KMS-11 (cell line): ENCODE results near the gene GTF2H1.
"Not testable (repeated sequence)": the region's sequence is repeated elsewhere in the genome, so short reads cannot be mapped to it uniquely, and the experiment has no call there.

Experiments
- H2AFZ ChIP-seq: fragments of 200-600 bp; sonication (generic); 2 replicates; pipeline ENCODE4 v1.6.1; 2016; ENCODE audit warnings: antibody characterized with exemption, mixed run types, low read depth
- H3K27ac ChIP-seq: fragments of 200-600 bp; sonication (generic); 2 replicates; pipeline ENCODE4 v1.6.1; 2016; ENCODE audit warnings: mild to moderate bottlenecking, mixed run types
- H3K27me3 ChIP-seq: fragments of 200-600 bp; sonication (generic); 2 replicates; pipeline ENCODE4 v1.6.1; 2017; ENCODE audit warnings: mild to moderate bottlenecking, low read depth, mixed run types, moderate library complexity; ENCODE audit not compliant: insufficient read depth
- H3K36me3 ChIP-seq: fragments of 200-600 bp; sonication (generic); 2 replicates; pipeline ENCODE4 v1.6.1; 2017; ENCODE audit warnings: mild to moderate bottlenecking, mixed run types; ENCODE audit not compliant: insufficient read depth
- H3K4me1 ChIP-seq: fragments of 200-600 bp; sonication (generic); 2 replicates; pipeline ENCODE4 v1.6.1; 2016; ENCODE audit warnings: mild to moderate bottlenecking, low read depth, mixed run types; ENCODE audit not compliant: poor library complexity, severe bottlenecking
- H3K4me2 ChIP-seq: fragments of 200-600 bp; sonication (generic); 2 replicates; pipeline ENCODE4 v1.7.0; 2016; ENCODE audit warnings: mild to moderate bottlenecking, mixed run types
- H3K4me3 ChIP-seq: fragments of 200-600 bp; sonication (generic); IDR thresholded peaks from 2 replicates; pipeline ENCODE4 v1.6.1; 2017; ENCODE audit warnings: low read depth, low read length, mixed read lengths; ENCODE audit not compliant: insufficient read depth
- H3K79me2 ChIP-seq: fragments of 200-600 bp; sonication (generic); 2 replicates; pipeline ENCODE4 v1.6.1; 2016; ENCODE audit warnings: low read depth, mixed run types; ENCODE audit not compliant: insufficient read depth
- H3K9ac ChIP-seq: fragments of 200-600 bp; sonication (generic); 2 replicates; pipeline ENCODE4 v1.6.1; 2016; ENCODE audit warnings: mild to moderate bottlenecking, mixed run types
- H4K20me1 ChIP-seq: fragments of 200-600 bp; sonication (generic); 2 replicates; pipeline ENCODE4 v1.6.1; 2016; ENCODE audit warnings: mild to moderate bottlenecking, mixed run types; ENCODE audit not compliant: insufficient read depth
- TF ChIP-seq, protein P1 (sequence below): fragments of 200-600 bp; sonication (generic); conservative IDR thresholded peaks from 2 replicates; pipeline ENCODE4 v1.6.1; 2017; ENCODE audit warnings: low read depth, mild to moderate bottlenecking, antibody characterized with exemption, low read length, moderate library complexity, mixed read lengths

The GTF2H1 gene

DNA sequence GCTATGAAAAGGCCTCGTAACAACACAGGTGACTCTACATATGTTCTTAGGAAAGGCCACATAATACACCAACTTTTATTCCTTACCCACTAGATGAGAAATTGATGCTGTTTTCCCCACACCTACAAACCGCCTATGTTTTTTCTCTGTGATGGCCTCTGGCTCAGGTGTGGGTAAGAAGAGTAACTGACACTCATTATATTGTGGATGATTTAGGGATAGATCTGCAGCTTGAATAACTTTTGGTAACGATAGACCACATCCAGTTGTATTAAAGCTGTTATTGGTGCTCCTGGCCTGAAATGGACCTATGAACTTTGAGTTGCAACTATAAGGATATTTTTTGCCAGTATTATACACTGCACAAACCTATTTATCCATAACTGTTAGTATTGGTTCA lies 75.6 kb downstream of the GTF2H1 start:
- H3K27ac ChIP-seq, result no peak overlapping the region
- H3K36me3 ChIP-seq, result peaks cover 51% of the 10 kb centered on the region
- TF ChIP-seq, protein P1, sequence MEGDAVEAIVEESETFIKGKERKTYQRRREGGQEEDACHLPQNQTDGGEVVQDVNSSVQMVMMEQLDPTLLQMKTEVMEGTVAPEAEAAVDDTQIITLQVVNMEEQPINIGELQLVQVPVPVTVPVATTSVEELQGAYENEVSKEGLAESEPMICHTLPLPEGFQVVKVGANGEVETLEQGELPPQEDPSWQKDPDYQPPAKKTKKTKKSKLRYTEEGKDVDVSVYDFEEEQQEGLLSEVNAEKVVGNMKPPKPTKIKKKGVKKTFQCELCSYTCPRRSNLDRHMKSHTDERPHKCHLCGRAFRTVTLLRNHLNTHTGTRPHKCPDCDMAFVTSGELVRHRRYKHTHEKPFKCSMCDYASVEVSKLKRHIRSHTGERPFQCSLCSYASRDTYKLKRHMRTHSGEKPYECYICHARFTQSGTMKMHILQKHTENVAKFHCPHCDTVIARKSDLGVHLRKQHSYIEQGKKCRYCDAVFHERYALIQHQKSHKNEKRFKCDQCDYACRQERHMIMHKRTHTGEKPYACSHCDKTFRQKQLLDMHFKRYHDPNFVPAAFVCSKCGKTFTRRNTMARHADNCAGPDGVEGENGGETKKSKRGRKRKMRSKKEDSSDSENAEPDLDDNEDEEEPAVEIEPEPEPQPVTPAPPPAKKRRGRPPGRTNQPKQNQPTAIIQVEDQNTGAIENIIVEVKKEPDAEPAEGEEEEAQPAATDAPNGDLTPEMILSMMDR, result no peak

DNA sequence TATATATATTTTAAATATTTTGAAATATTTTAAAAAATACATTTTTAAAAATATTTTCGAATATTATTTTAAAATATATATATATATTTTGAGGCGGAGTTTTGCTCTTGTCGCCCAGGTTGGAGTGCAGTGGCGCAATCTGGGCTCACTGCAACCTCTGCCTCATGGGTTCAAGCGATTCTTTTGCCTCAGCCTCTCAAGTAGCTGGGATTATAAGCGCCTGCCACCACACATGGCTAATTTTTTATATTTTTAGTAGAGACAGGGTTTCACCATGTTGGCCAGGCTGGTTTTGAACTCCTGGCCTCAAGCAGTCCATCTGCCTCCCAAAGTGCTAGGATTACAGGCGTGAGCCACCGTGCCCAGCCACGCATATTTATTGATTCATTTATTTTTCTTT lies 78.7 kb downstream of the GTF2H1 start:
- not testable (repeated sequence) for H2AFZ ChIP-seq, H3K27me3 ChIP-seq, H3K9ac ChIP-seq, H3K27ac ChIP-seq, H3K4me2 ChIP-seq, H3K4me3 ChIP-seq
- peaks cover 22% of the 10 kb centered on the region for H3K4me1 ChIP-seq
- peaks cover 73% of the 10 kb centered on the region for H3K36me3 ChIP-seq
- peaks cover 48% of the 10 kb centered on the region for H4K20me1 ChIP-seq
- peaks cover 62% of the 10 kb centered on the region for H3K79me2 ChIP-seq

More for the DNA sequence above, 75.6 kb downstream of the GTF2H1 start:
- peaks cover 72% of the 10 kb centered on the region for H3K79me2 ChIP-seq
- peaks cover 47% of the 10 kb centered on the region for H4K20me1 ChIP-seq
- peaks cover 32% of the 10 kb centered on the region for H3K4me1 ChIP-seq
- H3K4me3 ChIP-seq, result no peak overlapping the region
- no peaks in the 10 kb centered on the region for H3K27me3 ChIP-seq
- H3K4me2 ChIP-seq, result no peak overlapping the region; the same call in 1 of the 2 replicates
- H3K9ac ChIP-seq, result no peak overlapping the region
- no peak overlapping the region for H2AFZ ChIP-seq

DNA sequence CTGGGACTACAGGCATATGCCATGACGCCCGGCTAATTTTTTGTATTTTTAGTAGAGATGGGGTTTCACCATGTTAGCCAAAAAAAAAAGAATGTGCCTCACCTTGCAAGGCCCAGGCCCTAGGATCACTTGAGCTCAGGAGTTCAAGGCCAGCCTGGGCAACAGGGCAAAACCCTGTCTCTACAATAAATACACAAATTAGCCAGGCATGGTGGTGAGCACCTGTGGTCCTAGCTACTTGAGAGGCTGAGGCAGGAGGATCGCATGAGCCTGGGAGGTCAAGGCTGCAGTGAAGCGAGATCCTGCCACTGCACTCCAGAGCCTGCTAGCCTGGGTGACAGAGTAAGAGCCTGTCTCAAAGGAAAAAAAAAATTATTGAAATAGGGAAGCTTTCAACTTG lies 81.7 kb downstream of the GTF2H1 start:
- TF ChIP-seq, protein P1, result no peak
- peaks cover 34% of the 10 kb centered on the region for H3K79me2 ChIP-seq
- H2AFZ ChIP-seq, result no peak overlapping the region
- no peak overlapping the region for H3K9ac ChIP-seq
- H4K20me1 ChIP-seq, result peaks cover 23% of the 10 kb centered on the region
- H3K4me2 ChIP-seq, result no peak overlapping the region
- no peak overlapping the region for H3K27ac ChIP-seq
- no peaks in the 10 kb centered on the region for H3K27me3 ChIP-seq
- peaks cover 66% of the 10 kb centered on the region for H3K36me3 ChIP-seq
- H3K4me1 ChIP-seq, result peaks cover 3% of the 10 kb centered on the region
- H3K4me3 ChIP-seq, result no peak overlapping the region

DNA sequence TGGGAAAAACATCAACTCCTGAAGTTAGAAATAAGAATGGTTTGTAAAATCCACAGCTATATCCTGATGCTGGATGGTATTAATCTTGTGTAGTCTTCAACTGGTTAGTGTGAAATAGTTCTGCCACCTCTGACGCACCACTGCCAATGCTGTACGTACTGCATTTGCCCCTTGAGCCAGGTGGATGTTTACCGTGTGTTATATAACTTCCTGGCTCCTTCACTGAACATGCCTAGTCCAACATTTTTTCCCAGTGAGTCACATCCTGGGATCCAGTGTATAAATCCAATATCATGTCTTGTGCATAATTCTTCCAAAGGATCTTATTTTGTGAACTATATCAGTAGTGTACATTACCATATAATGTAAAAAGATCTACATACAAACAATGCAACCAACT lies 85.0 kb downstream of the GTF2H1 start:
- H3K4me1 ChIP-seq, H2AFZ ChIP-seq, H3K4me2 ChIP-seq, H3K4me3 ChIP-seq, H4K20me1 ChIP-seq, H3K27ac ChIP-seq, H3K9ac ChIP-seq, H3K27me3 ChIP-seq: not testable (repeated sequence)
- peaks cover 11% of the 10 kb centered on the region; the same call in 1 of the 2 replicates for H3K79me2 ChIP-seq
- H3K36me3 ChIP-seq, result peaks cover 43% of the 10 kb centered on the region; the same call in 1 of the 2 replicates

DNA sequence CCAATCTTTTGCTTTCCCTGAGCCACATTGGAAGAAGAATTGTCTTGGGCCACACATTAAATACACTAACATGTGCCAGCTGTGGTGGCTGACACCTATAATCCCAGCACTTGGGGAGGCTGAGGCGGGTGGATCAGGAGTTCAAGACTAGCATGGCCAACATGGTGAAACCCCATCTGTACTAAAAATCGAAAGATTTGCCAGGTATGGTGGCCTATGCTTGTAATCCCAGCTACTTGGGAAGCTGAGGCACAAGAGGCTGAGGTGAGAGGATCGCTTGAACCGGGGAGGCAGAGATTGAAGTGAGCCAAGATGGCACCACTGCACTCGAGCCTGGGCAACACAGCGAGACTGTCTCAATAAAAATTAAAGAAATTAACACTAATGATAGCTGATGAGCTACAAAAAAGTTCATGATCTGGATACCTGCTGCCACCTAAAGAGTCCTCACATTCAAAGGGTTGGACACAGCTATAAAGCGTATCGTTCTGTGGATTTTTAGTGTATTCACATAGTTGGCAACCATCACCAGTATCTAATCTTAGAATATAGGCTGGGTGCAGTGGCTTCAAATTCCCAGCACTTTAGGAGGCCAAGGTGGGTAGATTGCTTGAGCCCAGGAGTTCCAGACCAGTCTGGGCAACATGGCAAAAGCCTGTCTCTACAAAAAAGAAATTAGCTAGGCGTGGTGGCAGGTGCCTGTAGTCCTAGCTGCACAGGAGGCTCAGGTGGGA lies 86.4 kb downstream of the GTF2H1 start:
- H3K36me3 ChIP-seq, result peaks cover 30% of the 10 kb centered on the region; the same call in 1 of the 2 replicates
- H3K9ac ChIP-seq, result no peak overlapping the region
- H3K4me2 ChIP-seq, result no peak overlapping the region
- H3K27me3 ChIP-seq, result no peaks in the 10 kb centered on the region
- H3K27ac ChIP-seq, result 0 out of 2 replicates have a peak overlapping the region, but pooled peaks have one; percentile 2
- H3K79me2 ChIP-seq, result no peaks in the 10 kb centered on the region
- H4K20me1 ChIP-seq, result no peaks in the 10 kb centered on the region
- H3K4me3 ChIP-seq, result no peak overlapping the region
- H2AFZ ChIP-seq, result no peak overlapping the region
- peaks cover 3% of the 10 kb centered on the region for H3K4me1 ChIP-seq
- TF ChIP-seq, protein P1, result no peak
